GM21360 (cell line): ENCODE measurements around the gene DDX20.

ENCODE experiments used
- ATAC-seq: cut with Tn5 transposase; IDR thresholded peaks from one replicate; pipeline ENCODE4 v1.9.1; 2021; ENCODE audit warnings: mild to moderate bottlenecking, moderate library complexity; ENCODE audit not compliant: unreplicated experiment

The DDX20 gene

GRCh38 chr1:111746614-111746999 lies 9.1 kb upstream of the DDX20 start:
- no peak for ATAC-seq

GRCh38 chr1:111747282-111747734 lies 8.4 kb upstream of the DDX20 start:
- no peak for ATAC-seq

GRCh38 chr1:111747947-111748346 lies 7.8 kb upstream of the DDX20 start:
- ATAC-seq, result no peak

- no peak for ATAC-seq
Measured at GRCh38 chr1:111749628-111750027, 6.1 kb upstream of the DDX20 start.

GRCh38 chr1:111750856-111751255 lies 4.8 kb upstream of the DDX20 start:
- ATAC-seq, result no peak

GRCh38 chr1:111751906-111752575 lies 3.7 kb upstream of the DDX20 start:
- ATAC-seq, result no peak

GRCh38 chr1:111754984-111755330 lies 744 bp upstream of the DDX20 start:
- no peak for ATAC-seq

GRCh38 chr1:111756124-111756513 lies 418 bp downstream of the DDX20 start:
- ATAC-seq, result no peak

GRCh38 chr1:111758373-111758772 lies 2.7 kb downstream of the DDX20 start:
- ATAC-seq, result no peak

- ATAC-seq, result no peak
Measured at GRCh38 chr1:111761717-111762116, 6.0 kb downstream of the DDX20 start.

GRCh38 chr1:111762332-111762731 lies 6.6 kb downstream of the DDX20 start:
- ATAC-seq, result no peak

- ATAC-seq, result no peak
Measured at GRCh38 chr1:111768023-111768422, 12.3 kb downstream of the DDX20 start.

GRCh38 chr1:111768625-111769024 lies 12.9 kb downstream of the DDX20 start:
- ATAC-seq, result no peak

GRCh38 chr1:111769517-111770146 lies 13.9 kb downstream of the DDX20 start:
- ATAC-seq, result no peak

GRCh38 chr1:111770916-111771315 lies 15.2 kb downstream of the DDX20 start:
- ATAC-seq, result no peak

GRCh38 chr1:111775966-111776365 lies 20.3 kb downstream of the DDX20 start:
- no peak for ATAC-seq

GRCh38 chr1:111776391-111776790 lies 20.7 kb downstream of the DDX20 start:
- ATAC-seq, result no peak

- no peak for ATAC-seq
Measured at GRCh38 chr1:111776861-111777260, 21.2 kb downstream of the DDX20 start.

GRCh38 chr1:111777301-111777700 lies 21.6 kb downstream of the DDX20 start:
- ATAC-seq, result no peak

- ATAC-seq, result no peak
Measured at GRCh38 chr1:111778066-111778465, 22.4 kb downstream of the DDX20 start.

GRCh38 chr1:111778541-111779051 lies 22.9 kb downstream of the DDX20 start:
- ATAC-seq, result no peak

GRCh38 chr1:111779546-111779945 lies 23.8 kb downstream of the DDX20 start:
- ATAC-seq, result no peak
